ENCODE data around the gene ADORA1.

GRCh38 chr1:203168991-203169390 lies 41.5 kb downstream of the ADORA1 start:
- TF ChIP-seq CTCF (IDR thresholded peaks at IDR 0.05) (no peak), POLR2A (IDR thresholded peaks at IDR 0.05) (no peak)

Data from heart left ventricle (tissue), 13 donors.